Measurements from ENCODE around the gene BAAT.

BAAT gene

DNA sequence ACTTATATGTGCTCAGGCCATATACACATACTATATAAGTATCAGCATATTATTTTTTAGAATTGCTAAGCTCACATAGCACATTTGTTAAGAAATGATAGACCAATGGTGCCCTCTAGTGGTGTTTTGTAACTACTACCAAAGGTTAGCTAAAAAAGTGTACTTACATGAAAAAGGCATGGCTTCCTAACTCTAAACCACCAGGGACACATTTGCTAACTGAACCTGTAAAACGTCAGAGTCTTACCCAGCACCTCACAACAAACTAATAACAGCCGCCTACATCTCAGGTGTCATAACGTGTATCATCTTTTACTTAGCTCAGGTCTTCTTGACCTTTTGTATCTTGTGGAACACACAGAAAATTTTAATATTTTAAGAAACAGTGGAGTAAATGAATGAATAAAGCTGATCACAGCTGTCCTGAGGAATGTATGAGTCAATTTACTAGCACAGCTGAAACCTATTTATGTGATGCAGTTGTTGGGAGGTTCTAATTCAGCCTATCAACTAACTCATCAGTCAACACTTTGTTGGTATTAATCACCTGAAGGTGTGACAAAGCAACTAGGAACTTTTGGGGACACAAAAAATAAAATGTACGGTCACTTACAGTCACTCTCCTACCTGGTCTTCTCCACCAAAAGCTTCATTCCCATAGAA is 72.9 kb downstream of the BAAT start:
- no peak for DNase-seq

DNA sequence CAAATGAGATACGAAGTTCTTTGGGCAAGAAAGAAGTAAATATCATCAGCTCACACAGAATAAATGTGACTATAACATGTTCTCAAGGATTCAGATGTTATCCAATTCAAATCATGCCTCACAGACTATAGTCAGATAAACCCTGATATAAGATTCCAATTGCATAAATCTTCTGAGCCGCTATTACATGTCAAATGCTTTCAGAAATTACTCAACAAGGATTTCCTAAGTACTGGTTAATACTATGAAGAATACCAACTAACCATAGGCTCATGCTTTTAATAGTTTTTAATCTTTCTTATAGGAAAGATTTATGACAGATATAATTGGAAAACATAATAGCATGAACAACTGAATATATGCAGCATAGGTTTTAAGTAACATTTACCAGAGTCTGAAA is 73.6 kb downstream of the BAAT start:
- no peak for DNase-seq

Data from 8988T (cell line).